Stimulated activated CD4-positive, alpha-beta T cell treated with anti-CD3 and anti-CD28 coated beads, Interleukin-4, amount 100 ng/mL, for 1 hour (primary cell): ENCODE data around the gene ETV6.

Experiments
- DNase-seq: peaks from one replicate; pipeline ENCODE4 v3.0.0-alpha.2; 2020

ETV6 gene

DNA sequence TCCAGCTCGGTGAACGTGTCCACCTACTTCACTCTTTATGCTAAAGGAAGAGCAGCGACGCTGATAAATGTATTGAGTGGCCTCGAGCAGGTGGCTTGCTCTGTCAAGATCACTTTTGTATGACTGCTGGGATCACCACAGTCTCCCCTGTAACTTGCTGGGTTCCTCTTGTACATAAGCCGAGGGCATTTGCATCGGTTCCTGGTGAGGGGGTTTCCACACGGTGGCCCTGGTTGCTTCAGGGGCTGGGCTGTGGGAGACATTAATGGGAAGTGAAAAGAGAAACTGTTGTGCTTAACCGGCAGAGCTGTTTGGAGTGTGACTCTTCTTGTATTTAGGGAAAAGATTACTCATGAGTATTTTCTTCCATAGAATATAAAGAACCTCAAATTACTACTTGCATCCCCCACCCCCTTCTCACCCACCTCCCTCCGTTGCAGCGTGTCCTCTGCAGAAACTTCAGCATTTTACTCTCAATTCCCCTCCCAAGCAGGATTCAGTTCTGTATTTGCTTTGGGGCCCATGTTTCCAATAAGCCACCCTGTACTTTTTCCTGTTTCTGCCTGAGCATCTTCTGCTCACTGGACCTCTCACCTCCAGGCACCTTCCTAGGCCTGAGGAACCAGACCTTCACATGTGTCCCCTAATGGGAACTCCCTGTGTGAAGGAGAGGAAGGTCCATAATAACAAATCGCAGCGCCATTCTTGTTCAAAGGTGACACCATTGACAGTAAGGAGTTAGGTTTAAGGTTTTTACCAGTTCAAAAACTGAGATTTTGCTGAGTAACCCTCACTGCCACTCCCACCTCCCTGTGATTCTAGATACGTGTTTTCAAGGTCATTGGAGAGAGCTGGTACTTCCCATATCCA lies 187.0 kb downstream of the ETV6 start:
- DNase-seq, result peak; percentile 66

GRCh38 chr12:11837216-11837934 lies 187.9 kb downstream of the ETV6 start:
- no peak for DNase-seq

DNA sequence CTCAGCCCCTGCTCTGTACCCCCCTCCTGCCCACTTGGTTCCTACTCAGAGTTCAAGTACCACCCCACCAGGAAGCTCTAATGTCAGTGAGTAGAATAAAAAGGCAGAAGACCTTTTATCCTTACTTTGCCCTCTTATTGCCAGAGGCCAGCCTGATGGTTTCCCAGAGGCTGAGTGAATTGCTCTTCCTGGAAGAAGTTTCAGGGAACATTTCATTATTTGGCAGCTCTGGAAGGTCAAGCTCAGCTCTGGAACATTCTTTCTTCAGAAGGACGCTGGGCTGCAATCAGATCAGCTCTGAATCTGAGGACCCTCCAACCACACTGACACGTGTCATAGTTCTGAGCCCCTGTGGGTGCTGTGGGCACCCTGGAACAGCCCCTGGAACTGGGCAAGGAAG lies 188.9 kb downstream of the ETV6 start:
- DNase-seq, result no peak

DNA sequence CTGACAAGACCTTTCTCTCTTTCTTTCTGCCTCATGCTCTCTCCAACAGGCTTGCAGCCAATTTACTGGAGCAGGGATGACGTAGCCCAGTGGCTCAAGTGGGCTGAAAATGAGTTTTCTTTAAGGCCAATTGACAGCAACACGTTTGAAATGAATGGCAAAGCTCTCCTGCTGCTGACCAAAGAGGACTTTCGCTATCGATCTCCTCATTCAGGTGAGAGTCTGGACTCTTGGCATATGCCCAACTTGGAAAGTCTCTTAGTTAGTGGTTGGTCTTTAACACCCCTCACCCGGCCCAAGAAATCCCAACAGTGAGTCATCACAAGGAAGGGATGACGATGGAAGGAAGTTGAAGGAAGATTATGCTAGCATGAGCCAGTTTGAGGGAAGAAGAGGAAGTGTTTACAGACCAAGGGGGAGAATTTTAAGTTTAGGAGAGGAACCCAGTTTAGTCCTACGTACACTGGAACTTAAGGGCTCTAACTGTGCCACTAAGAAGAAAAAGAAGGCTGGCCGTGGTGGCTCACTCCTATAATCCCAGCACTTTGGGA lies 189.7 kb downstream of the ETV6 start:
- no peak for DNase-seq

GRCh38 chr12:11840366-11840765 lies 190.9 kb downstream of the ETV6 start:
- no peak for DNase-seq

- DNase-seq, result no peak
Measured at GRCh38 chr12:11846488-11846887, 197.0 kb downstream of the ETV6 start.

DNA sequence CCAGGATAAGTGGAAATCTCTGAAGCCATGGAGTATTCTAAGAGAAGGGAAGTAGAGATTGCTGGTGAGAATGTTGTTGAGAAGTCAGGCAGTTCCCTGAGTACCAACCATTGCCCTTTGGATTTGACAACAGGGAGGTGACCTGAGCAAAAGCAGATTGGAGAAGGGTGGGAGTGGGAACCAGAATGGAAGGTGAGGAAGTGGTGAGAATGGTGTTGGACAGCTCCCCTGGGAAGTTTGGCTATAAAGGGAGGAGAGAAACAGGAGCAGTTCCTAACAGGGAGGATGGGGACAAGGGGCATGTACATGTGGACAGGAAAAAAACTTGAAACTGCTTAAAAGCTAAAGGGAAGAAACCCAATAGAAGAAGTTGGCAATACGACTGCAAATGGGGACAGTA lies 198.1 kb downstream of the ETV6 start:
- no peak for DNase-seq

- no peak for DNase-seq
Measured at GRCh38 chr12:11849757-11850504, 200.5 kb downstream of the ETV6 start.

DNA sequence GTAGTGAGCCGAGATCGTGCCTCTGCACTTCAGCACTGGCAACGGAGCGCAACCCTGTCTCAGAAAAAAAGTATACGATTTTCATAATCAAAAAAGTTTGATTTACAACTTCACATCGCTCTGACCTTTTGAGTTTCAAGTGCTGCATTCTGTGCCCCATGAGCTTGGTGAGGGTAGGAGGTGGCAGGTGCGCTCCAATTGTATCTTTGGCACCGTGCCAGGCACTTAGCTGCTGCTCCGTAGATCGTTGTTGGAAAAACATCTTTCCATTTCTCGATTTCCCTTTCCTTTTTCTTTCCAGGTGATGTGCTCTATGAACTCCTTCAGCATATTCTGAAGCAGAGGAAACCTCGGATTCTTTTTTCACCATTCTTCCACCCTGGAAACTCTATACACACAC lies 203.7 kb downstream of the ETV6 start:
- no peak for DNase-seq

GRCh38 chr12:11854011-11854499 lies 204.6 kb downstream of the ETV6 start:
- DNase-seq, result no peak

GRCh38 chr12:11855983-11856374 lies 206.5 kb downstream of the ETV6 start:
- no peak for DNase-seq

DNA sequence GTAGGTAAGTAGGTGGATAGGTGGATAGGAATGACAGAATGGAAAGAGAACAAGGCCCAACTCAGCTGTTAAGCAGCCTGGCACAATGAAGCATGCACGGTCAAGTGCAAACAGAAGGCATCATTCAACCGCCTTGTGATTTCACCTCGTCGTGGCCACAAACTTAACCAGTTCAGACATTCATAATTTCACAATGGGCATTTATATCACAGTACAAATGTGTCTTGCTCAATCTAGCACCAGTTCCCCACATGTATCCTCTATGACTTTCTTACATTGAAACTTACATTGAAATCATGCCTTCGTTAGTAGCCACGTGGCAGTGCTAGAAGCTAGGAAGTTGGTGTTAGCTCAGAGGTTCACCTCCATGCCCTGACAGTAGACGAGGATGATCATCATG lies 207.5 kb downstream of the ETV6 start:
- no peak for DNase-seq

GRCh38 chr12:11859705-11860425 lies 210.4 kb downstream of the ETV6 start:
- no peak for DNase-seq

DNA sequence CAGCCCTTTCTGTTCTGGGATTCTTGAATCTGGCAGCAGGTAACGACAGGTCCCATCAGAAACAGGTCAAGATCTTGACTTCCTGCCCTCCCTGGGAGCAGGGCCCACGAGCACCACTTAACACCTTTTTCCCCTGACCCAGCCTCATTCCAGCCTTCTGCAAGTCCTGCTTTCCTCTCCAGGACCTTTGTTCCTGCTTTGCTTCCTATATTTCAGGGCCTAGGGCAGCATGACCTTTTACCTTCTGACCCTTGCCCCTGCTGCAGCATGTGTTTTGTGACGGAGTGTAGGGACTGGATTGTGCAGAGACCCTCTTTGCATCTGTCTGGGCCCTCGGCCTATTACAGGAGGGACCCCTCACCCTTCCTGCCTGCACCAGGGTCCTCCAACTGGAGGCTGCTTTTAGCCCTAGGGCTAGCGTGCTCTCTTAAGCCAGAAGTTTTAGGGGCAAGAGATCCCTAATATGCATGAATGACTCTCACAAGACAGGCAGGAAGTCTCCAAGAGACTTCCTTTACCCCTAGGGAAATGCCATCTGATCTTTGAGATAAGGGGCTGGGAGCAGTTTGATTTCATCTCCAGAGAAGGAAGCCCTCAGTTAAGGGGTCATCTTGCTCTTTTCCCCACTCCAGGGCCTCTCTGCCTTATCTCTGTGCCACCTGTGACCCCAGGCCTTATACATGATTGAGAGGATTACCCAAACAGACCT lies 211.8 kb downstream of the ETV6 start:
- DNase-seq, result no peak

GRCh38 chr12:11861864-11862600 lies 212.6 kb downstream of the ETV6 start:
- DNase-seq, result no peak

- DNase-seq, result no peak
Measured at GRCh38 chr12:11862798-11863197, 213.3 kb downstream of the ETV6 start.

DNA sequence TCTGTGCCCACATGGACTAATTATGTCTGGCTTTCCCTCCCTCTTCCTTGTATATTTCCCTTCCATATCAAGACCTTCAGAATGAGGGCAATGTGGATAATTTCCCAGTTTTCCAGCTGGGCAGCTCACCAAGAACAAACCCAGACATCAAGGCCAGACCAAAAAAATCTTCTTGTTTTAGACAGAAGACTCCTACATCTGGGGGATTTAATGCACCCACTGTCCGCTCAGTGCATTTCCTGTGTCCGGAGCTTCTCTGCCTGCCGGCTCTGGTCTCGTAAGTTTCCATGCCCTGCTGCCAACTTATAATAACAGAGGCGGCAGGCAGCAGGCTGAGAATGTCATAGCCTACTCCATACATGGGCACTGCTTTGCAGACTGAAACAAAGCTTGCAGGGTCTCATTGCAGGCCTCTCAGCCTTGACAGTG lies 214.0 kb downstream of the ETV6 start:
- DNase-seq, result no peak

GRCh38 chr12:11863988-11864387 lies 214.5 kb downstream of the ETV6 start:
- DNase-seq, result no peak

DNA sequence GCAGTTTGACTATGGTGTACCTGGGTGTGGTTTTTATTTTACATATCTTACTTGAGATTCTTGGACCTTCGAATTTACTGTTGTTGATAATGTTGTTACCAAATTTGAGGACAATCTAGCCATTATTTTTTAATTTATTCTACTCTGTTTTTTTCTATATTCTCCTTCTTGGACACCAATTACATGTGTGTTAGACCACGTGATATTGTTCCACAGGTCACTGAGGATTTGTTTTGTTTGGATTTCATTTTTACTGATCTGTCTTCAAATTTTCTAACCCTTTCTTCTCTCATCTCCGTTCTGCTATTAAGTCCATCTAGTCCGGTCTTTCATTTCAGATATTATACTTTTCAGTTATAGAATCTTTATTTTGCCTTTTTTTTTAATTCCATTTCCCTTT lies 216.3 kb downstream of the ETV6 start:
- no peak for DNase-seq

- no peak for DNase-seq
Measured at GRCh38 chr12:11868027-11868426, 218.6 kb downstream of the ETV6 start.

GRCh38 chr12:11869406-11869805 lies 219.9 kb downstream of the ETV6 start:
- DNase-seq, result no peak
